Raji (cell line): ENCODE measurements around the gene APOC3.

ENCODE experiments used
- POLR2A ChIP-seq: IDR thresholded peaks from 2 replicates; pipeline ENCODE4 v1.6.1; 2011; ENCODE audit warnings: low read depth, low read length, control low read depth; ENCODE audit not compliant: insufficient read depth

Gene APOC3

DNA sequence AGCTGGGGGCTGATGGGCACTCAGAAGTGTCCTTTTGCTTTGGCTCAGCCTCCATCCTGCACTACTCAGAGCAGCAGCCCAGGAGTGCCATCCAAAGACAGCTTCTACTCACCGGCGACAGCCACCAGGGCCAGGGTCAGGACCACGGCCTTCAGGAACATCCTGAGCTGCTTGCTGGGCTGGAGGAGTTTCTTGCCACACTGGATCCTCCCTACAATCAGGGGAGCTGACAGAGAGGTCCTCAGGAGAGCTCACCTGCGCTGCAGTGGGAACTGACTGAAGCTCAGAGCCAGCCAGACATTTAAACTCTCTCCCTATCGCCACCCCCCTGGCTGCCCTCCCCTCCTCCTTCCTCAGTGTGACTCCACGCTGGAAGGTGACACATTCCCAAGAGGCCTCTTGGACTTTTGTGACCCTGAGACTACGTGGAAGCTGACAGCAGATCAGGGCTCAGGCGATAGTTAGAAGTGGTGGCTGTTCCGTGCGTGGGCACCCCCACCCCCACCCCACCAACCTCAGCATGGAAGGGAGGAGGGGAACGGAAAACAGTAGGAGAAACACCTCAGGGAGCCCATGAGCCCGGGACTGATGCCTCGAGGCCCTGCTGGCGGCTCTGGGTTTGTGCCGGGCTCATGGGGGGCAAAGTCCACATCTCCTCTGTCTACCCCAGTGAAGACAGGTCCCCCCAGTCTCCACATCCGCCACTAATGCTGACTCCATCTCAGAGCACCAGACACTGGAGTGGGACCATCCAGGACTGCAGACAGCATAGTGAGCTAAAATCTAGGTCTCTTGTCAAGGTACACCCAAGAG is 6.5 kb upstream of the APOC3 start, which contains the start of gene APOA4:
Gene APOA4, minus strand, starts transcription at position 274 of the 813 bp plus-strand sequence. Its CDS starts 113 bp downstream, at position 161.
- no peak for TF ChIP-seq POLR2A

DNA sequence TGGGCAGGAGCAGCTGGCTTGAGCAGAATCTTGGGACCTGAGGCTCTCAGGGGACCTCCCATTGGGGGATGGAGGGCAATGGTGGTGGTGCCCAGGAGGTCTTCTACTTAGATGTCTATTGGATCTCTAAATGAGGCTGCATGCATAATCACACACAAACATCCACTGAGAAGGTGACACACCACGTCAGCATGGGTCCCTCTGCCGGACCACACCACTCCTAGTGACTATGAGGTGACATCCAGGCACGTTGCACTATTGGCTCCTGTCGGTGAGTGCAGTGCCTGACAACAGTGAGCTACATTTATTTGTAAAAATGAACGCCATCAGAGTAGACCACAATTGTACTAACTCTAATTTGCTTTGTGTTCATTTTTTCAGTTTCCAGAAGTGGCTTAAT is 4.3 kb upstream of the APOC3 start:
- TF ChIP-seq POLR2A = no peak

DNA sequence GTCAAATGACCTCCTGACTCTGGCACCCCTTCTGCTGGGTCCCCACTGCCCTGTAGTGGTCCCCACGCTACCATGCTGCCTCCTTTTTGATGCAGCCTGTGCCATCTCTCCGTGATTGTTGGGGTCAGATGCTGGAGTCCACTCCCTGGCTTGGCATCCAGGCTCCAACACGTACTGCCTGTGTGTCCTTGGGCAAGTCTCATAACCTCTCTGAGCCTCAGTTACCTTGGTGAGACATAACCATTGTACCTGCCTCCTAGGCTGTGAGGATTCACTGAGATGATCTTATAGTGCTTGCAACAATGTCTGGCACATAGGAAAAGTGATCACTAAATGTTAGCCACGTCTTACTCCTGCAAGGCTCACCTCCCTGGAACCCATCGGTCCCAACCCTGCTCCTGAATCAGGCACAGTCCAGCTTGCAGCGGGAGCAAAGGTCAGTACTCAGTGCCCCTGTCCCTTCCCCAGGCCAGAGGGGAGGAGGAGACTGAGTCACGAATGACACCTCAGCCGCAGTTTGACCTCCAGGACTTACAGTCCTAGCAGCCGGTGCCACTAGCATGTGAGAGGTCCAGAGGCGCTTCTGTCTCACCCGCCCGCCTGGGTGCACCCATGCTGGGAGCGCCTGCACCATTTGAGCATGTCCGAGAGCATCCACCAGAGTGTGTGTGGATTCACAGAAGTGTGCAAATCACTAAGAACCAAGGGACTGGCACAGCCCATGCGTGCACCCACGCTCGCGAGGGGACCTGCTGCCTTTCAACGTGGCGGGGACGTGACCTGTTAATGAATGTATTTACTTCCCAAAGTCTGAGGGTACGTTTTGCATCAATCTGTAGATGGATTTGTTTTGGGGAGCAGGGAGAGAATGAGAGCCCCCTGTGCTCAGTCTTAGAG is 3.6 kb upstream of the APOC3 start:
- TF ChIP-seq POLR2A = no peak

DNA sequence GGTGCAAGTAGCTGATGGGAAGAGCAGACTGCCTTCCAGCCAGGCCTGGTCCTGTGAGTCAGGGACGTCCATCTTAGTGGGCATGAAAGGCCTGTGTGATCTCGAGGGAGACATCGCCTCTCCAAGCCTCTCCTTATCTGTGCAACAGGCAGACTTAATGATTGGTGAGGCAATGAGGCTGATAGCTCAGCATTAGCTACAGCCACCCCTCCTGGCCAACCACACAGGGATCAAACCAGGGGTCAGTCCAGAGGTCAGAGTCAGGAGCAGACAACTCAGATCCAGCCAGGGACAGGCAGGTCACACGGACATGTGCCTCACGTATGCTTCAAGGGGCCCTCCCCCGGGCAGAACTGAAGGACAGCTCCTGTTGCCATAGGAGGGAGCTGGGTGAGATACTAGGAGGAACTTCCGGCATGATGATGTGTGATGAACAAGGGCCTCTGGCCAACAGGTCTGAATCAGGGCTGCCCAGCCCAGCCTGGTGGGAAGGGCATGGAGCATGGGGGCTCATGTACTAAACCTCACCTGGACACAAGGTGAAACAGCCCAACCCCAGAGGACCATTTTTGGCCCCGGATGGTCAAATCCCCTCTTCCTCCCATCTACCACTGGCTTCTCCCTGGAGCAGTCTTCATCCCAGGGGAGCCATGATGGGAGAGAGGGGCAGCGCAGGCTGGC is 2.8 kb upstream of the APOC3 start:
- TF ChIP-seq POLR2A = no peak

DNA sequence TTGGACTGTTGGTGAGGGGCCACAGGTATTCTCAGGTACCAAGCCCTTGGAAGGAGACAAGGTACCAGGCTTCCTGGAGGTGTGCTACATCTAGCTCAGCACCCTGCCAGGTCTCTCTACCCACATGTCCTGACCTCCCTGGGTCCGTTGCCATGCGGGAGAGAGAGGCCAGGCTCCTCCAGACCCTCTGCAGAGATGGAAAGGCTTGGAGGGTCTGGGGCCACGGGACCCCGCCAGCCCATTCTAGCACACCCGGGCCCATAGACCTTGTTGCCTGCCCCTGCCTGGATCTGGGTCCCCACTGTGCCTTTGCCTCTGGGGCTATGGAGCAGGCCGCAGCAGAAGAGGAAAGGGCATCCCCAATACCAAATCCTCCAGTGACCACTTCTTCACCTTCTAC is 2.2 kb upstream of the APOC3 start:
- no peak for TF ChIP-seq POLR2A

DNA sequence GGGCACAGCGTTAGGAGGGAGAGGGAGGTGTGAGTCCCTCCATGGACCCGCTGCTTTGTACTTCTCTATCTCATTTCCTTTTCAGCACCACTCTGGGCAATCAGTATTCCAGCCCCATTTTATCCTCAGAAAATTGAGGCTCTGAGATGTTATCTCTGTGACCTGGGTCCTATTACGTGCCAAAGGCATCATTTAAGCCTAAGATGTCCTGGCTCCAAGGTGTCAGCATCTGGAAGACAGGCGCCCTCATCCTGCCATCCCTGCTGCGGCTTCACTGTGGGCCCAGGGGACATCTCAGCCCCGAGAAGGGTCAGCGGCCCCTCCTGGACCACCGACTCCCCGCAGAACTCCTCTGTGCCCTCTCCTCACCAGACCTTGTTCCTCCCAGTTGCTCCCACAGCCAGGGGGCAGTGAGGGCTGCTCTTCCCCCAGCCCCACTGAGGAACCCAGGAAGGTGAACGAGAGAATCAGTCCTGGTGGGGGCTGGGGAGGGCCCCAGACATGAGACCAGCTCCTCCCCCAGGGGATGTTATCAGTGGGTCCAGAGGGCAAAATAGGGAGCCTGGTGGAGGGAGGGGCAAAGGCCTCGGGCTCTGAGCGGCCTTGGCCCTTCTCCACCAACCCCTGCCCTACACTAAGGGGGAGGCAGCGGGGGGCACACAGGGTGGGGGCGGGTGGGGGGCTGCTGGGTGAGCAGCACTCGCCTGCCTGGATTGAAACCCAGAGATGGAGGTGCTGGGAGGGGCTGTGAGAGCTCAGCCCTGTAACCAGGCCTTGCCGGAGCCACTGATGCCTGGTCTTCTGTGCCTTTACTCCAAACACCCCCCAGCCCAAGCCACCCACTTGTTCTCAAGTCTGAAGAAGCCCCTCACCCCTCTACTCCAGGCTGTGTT is 829 bp upstream of the APOC3 start:
- no peak for TF ChIP-seq POLR2A

DNA sequence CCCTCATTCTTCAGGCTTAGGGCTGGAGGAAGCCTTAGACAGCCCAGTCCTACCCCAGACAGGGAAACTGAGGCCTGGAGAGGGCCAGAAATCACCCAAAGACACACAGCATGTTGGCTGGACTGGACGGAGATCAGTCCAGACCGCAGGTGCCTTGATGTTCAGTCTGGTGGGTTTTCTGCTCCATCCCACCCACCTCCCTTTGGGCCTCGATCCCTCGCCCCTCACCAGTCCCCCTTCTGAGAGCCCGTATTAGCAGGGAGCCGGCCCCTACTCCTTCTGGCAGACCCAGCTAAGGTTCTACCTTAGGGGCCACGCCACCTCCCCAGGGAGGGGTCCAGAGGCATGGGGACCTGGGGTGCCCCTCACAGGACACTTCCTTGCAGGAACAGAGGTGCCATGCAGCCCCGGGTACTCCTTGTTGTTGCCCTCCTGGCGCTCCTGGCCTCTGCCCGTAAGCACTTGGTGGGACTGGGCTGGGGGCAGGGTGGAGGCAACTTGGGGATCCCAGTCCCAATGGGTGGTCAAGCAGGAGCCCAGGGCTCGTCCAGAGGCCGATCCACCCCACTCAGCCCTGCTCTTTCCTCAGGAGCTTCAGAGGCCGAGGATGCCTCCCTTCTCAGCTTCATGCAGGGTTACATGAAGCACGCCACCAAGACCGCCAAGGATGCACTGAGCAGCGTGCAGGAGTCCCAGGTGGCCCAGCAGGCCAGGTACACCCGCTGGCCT is 641 bp downstream of the APOC3 start:
- TF ChIP-seq POLR2A = no peak

DNA sequence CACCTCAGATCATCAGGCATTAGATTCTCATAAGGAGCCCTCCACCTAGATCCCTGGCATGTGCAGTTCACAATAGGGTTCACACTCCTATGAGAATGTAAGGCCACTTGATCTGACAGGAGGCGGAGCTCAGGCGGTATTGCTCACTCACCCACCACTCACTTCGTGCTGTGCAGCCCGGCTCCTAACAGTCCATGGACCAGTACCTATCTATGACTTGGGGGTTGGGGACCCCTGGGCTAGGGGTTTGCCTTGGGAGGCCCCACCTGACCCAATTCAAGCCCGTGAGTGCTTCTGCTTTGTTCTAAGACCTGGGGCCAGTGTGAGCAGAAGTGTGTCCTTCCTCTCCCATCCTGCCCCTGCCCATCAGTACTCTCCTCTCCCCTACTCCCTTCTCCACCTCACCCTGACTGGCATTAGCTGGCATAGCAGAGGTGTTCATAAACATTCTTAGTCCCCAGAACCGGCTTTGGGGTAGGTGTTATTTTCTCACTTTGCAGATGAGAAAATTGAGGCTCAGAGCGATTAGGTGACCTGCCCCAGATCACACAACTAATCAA is 2.2 kb downstream of the APOC3 start:
- no peak for TF ChIP-seq POLR2A

DNA sequence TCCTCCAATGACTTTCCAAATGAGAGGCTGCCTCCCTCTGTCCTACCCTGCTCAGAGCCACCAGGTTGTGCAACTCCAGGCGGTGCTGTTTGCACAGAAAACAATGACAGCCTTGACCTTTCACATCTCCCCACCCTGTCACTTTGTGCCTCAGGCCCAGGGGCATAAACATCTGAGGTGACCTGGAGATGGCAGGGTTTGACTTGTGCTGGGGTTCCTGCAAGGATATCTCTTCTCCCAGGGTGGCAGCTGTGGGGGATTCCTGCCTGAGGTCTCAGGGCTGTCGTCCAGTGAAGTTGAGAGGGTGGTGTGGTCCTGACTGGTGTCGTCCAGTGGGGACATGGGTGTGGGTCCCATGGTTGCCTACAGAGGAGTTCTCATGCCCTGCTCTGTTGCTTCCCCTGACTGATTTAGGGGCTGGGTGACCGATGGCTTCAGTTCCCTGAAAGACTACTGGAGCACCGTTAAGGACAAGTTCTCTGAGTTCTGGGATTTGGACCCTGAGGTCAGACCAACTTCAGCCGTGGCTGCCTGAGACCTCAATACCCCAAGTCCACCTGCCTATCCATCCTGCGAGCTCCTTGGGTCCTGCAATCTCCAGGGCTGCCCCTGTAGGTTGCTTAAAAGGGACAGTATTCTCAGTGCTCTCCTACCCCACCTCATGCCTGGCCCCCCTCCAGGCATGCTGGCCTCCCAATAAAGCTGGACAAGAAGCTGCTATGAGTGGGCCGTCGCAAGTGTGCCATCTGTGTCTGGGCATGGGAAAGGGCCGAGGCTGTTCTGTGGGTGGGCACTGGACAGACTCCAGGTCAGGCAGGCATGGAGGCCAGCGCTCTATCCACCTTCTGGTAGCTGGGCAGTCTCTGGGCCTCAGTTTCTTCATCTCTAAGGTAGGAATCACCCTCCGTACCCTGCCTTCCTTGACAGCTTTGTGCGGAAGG is 2.9 kb downstream of the APOC3 start:
- TF ChIP-seq POLR2A = no peak

DNA sequence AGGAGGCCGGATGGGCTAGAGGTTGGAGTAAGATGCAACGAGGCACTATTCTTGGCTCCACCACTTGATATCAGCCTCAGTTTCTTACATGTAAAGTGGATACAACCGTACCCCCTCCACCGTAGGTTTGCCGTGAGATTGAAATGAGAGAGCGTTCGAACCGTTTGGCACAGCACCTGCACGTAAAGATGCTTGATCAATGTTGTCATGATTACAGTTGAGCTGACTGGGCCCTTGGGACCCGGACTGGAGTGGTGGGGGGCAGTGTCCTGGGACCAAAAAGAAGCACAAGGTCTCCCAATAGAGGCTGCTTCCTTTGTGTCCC is 3.7 kb downstream of the APOC3 start:
- TF ChIP-seq POLR2A = no peak

DNA sequence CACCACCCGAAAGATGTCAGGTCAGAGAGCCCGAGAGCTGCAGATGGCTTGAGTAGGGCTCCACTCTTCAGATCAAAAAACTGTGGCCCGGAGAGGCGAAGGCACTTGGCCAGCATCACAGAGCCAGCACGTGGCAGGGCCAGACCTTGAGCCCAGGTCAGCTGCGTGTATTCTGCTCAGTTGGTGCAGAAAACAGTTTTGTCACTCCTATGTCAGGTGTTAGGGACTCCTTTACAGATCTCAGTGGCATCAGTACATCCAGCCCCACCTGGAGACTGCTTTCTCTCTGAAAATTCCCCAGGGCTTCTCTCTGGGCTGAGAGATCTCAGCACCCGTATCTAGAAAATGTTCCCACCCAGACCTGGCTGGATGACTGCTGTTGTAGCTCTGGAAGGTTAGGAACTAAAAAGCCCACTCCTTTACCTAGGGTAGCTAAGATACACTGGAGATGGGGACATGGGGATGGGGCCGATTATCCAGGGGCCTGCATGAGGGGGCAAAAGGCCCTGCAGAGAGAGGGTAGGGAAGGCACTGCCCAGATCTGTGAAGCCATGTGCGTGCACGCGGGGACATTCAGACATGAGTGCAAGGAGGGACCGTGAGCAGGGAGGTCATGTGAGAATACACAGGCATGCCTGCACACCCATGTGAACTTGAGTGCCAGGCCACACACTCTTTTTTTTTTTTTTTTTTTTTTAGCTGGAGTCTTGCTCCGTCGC is 4.3 kb downstream of the APOC3 start:
- no peak for TF ChIP-seq POLR2A
